NCI-H345 treated with DMSO at 0.1 percent for 48 hours (cell line): Measurements from ENCODE around the gene IL18RAP.
A peak's percentile ranks its signal among the peaks of the same experiment; 100 is the strongest.

ENCODE experiments used
- DNase-seq: peaks from one replicate; lab custom pipeline; 2025; ENCODE audit not compliant: unreplicated experiment; lab: John Stamatoyannopoulos, UW

The IL18RAP gene

DNA sequence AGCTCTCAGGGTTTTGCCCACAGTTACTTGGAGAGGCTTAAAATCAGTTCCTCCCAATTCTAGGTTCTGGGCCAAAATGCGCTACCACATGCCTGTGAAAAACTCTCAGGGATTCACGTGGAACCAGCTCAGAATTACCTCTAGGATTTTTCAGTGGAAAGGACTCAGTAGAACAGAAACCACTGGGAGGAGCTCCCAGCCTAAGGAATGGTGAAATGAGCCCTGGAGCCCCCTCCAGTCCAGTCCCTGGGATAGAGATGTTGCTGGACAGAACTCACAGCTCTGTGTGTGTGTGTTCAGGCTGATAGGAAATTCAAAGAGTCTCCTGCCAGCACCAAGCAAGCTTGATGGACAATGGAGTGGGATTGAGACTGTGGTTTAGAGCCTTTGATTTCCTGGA lies 29.0 kb downstream of the IL18RAP start:
- DNase-seq: no peak

DNA sequence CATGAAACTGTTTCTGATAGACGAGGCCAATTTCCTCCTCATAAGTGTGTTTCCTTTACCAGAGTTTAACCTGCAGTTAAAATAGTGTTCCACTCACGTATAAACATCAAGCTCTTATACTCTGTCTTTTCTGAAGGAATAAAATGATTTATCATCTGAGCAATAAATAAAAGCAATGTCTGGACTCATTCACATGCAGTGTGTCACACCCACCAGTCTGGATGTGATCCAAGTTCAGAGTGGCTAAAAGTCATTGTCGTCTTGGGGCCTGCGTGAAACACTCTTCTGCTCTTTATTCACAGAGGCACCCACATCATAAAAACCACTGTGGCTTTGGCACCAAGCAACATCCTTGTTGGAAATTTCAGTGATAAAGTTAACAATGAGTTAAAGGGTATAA lies 30.5 kb downstream of the IL18RAP start:
- DNase-seq: peak; percentile 52

DNA sequence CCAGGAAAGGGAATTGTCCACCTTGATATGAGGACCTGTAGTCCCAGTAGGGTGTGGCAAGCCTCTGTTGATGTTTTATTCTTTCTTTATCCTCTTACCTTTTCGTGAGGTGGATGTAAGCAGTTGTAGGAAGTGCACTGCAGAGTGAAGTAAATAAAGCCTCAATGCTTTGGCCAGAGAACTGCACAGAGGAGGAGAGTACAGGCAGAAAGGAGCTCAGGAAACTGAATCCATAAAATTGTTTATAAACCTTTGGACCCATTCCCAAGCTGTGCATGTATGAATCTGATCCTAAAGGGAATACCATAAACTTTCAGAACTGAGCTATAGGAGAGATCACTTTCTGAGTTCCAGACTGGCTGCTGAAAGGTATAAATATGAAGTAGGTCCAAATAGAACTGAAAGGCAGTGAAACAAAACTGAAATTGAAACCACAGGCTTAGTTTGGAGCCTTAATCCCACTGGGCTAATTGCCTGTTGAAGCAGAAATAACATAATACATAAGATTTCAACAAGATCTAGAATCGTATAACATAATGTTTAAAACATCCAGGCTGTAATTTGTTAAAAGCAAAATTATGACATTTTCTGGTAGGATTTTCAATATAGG lies 32.2 kb downstream of the IL18RAP start:
- DNase-seq: no peak

DNA sequence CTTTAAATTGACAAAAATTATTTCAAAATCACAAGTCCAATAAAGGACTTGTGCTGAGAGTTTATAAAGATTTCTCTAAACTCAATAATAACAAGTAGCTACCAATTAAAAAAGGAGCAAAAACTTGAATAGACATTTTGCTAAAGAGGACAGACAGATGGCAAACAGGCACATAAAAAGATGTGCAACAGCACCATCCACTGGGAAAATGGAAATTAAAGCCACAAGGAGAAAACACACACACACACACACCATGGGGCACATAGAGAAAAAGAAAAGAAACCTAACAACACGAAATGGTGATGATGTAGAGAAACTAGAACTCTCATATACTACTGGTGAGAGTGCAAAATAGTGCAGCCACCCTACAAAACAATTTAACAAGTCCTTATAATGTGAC lies 37.5 kb downstream of the IL18RAP start:
- DNase-seq: no peak

GRCh38 chr2:102461188-102461587 lies 38.2 kb downstream of the IL18RAP start:
- DNase-seq: no peak

DNA sequence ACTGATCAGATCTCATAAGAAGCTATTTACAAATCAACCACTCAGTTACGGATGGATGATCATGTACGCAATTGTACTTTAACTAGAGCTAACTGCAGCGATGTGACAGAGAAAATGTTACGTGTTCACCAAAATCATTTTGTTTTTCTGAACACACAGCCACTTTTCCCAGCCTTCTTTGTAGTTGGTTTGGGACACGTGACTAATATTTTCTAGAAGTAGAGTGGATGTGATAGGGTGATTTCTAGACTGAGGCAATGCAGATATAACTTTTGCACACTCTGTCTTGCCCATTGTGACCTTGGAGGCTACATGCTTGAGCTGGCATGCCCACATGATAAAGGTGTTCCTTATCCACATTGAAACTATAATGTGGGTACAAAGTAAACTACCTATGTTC lies 40.2 kb downstream of the IL18RAP start:
- no peak for DNase-seq

GRCh38 chr2:102470168-102470567 lies 47.2 kb downstream of the IL18RAP start:
- DNase-seq: no peak

- peak; percentile 44 for DNase-seq
Observed at GRCh38 chr2:102473020-102473419, 50.1 kb downstream of the IL18RAP start, which contains the start of gene SLC9A4. TSS of gene SLC9A4 (plus strand) at chr2:102473226. CDS start at chr2:102473760, 534 bp downstream.

DNA sequence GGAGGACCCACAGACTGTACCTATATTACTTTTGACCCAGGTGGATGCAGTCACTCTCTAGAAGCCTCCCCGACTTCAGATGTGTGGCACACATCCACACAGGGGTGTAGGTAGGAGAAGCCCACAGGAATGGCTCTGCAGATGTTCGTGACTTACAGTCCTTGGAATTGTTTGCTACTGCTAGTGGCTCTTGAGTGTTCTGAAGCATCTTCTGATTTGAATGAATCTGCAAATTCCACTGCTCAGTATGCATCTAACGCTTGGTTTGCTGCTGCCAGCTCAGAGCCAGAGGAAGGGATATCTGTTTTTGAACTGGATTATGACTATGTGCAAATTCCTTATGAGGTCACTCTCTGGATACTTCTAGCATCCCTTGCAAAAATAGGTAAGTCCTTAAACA lies 50.7 kb downstream of the IL18RAP start:
- no peak for DNase-seq

DNA sequence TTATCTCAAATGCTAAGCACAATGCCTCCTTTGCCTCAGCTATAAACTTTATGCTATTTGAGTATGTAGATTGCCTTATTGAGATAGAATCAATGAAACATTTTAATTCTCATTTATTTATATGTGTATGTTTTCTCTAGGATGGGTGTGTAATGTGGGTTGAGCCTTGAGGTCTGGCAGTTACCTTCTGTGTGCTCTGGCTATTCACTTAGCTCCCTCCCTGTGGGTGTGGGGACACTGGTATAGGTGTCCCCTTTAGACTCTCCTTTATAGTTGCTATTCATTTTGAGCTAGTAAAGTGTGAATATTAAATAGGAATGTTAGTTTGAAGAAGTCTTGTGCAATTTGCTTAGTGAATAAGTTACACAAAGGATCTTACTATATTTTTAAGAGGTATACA lies 51.8 kb downstream of the IL18RAP start:
- DNase-seq: no peak

- DNase-seq: no peak
Observed at GRCh38 chr2:102478686-102479470, 55.9 kb downstream of the IL18RAP start.

DNA sequence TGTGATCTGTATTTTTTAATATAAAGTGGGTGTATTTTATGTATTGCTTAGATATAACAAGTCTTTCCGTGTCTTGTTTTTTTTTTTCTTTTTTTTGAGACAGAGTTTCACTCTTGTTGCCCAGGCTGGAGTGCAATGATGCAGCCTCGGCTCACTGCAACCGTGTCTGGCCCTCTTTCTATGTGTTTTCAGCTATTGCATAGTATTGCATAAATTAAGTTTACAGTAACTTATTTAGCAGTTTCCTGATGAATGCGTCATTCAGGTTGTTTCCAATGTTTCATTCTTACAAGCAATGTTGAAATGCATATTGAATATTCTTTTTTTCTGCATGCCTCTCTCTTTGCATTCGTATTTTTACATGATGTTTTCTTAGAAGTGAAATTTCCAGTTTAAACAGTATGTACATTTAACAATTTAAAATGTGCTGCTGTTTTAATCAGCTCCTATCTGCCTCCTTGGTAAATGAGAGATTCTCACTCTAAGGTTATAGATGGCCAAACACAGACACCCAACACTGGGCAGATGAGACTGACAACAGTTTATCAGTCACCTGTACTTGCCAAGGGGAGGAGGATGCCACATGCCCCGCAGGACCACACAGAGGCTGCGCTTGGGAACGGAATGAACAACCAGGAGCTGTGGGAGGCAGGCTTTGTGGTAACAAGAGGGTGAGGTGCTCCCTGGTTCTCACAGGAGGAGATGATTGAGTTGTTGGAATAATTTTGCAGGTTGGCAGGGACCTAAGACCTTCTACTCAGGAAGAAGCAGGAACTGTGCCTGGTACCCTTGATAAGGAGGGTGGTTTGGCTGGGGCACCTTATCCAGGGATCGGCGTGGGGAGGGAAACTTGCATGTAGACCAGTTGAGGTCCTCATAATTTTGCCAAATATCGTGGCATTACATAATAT lies 57.6 kb downstream of the IL18RAP start:
- no peak for DNase-seq

- no peak for DNase-seq
Observed at GRCh38 chr2:102481931-102482330, 59.0 kb downstream of the IL18RAP start.

DNA sequence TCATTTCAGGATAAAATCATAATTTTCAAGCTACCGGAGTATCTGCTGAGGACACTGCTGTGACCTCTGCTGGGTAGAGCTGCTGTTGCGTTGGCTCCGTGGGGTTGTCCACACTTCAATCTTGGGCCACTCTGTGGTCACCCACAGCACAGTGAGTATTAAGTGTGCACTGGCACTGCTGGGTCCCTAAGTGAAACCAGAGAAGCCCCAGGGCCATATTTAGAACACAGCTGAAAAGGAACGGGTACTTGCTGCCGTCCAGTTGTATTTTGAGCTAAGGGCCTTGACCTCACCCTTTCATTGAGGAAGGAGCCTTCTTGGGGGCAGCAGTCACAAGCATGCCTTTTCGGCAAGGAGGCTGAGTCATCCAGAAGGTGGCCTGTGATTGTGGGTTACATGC lies 60.1 kb downstream of the IL18RAP start:
- DNase-seq: no peak

GRCh38 chr2:102484310-102485061 lies 61.5 kb downstream of the IL18RAP start:
- DNase-seq: no peak

DNA sequence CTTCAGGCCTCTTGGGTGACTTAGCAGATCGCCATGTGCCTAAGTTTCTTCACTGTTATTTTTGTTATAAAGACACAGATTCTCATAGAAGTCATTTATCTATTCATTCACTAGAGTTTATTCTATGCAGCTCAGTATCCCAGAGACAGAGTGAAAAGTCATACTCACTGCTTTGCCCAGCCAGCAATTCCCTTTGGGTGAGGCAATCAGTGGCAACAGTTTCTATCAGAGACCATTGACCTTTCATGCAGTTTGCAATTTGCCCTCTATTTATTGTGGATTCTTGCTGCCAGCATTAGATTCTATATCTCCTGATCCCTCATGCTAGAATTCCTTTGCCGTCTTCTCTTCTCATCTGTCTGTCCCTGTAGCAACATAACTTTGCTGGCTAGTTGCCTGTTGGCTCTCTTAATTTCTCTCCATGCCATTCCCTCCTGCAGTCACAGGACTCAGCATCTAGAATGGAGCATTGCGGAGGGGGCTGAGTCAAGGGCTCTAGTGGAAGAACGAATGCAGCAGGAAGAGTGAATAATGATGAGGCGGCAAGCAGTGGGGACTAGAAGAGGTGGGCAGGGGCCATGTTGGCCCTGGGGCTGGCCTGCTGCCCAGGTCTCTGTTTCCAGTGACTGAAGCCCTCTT lies 62.3 kb downstream of the IL18RAP start:
- no peak for DNase-seq

DNA sequence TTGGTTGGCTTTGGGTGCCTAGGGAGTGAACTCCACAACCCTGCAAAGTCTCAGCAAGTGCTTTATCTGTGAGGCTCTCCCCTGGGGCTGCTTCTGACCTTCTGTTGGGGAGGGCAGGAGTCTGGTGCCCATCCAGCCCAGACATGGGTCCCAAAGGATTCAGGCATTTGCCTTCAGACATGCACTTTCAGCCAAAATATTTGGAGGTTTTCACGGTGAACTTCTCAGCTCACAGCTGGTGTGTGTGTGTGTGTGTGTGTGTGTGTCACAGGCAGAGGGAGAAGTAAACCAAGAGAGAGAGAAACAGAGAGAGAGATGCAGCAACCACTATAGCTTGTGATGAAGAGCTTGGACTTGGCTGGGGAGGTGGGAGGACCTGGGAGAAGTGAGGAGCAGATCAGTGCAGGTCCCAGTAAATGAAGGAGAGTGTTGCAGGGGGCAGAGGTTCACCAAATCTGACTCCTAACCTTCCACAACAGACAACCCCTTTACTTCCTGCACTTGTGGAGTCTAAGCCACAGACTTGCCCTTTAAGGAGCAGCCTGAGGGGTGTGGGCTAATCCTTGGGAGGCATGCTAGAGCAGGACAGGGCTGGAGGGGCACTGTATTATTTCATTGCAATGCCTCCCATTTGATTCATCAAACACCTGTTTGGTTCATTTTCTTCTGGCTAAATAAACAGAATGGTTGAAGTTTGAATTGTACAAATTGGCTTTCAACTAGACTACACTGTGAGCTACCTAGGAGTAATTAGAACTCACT lies 64.2 kb downstream of the IL18RAP start:
- no peak for DNase-seq

DNA sequence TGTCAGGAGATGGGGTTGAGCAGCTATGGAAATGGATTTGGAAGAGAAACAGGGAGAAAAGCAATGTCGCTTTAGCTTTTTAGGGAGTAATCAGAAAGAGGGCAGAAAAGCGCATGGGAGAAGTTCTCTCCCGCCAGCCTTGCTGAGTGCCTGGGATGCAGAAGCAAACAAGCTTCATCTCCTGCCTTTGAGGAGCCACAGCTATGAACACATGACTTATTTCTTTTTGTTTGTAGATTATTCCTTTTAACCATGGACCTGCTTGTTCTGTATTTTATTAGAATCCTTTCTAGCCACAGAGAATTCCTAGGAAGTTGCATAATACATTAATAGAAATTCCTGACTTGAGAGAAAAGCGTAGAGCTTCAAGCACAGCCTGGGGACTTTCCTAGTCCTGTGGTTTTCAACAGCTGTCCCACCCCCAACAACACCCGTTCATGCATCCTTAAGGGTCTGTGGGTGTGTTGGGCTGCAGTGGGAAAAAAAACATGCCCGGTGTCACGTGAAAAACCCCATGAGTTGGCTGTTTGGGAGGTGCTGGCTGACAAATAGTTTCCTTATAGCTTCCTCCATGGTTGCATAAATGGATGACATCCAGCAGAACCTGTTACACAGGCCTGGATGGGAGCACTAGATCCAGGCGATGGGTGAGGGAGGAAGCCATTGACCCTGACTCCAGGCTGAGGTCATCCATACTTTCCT lies 65.0 kb downstream of the IL18RAP start:
- no peak for DNase-seq

GRCh38 chr2:102489646-102490045 lies 66.7 kb downstream of the IL18RAP start:
- no peak for DNase-seq
